ENCODE results near the gene G6PC1. TPM values are rescaled to one million over a fixed set of nuclear protein-coding genes. Genes with fewer than 3 reads are reported as not detected.
"Not testable (repeated sequence)": the region's sequence is repeated elsewhere in the genome, so short reads cannot be mapped to it uniquely, and the experiment has no call there.

The G6PC1 gene
- total and polyA plus RNA-seq, 7 experiments from 2014 or later: not detected

DNA sequence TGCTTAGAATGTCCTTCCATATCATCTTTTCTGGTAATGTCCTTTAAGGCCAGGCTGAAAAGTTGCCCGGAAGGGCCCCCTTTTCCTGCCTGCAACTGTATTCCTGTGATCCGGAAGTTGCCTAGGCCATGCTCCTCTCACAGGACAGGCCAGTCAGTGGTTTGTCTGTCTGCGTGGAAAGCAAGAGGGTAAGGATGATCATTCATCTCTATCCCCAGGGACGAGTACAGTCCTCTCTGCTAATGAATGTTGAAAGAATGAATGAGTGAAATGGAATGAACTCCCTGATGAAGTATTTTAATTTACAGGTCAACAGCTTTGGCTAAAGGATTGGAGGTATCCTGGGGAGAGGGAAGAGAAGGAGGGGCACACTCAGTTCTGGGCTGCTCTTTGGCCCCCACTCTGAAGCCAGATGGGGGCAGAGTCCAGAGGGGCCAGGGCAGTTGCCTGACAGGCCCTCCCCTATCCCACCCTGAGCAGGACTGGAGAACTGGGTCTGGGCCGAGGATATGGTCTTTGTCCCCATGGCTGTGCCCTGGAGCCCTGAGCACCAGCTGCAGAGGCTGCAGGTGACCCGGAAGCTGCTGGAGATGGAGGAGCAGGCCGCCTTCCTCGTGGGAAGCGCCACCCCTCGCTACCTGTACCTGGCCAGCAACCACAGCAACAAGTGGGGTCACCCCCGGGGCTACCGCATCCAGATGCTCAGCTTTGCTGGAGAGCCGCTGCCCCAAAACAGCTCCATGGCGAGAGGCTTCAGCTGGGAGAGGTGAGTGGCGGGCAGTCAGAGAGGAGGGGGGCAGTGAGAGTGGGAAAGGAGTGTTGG, 46.4 kb upstream of the G6PC1 start:
- H3K27me3 ChIP-seq (ENCODE audit: control insufficient read depth in 2 of 2, insufficient read depth in 2 of 2, low read length in 2 of 2): no peaks in the 10 kb centered on the region
- Mint-ChIP-seq H3K4me1 (peaks cover 0 to 4% (median 0%) of the 10 kb centered on the region in 7 donors), H3K4me3 (no peak overlapping the region), H3K9me3 (no peaks in the 10 kb centered on the region), H3K27ac (peak overlapping the region in 1 of 9 donors; percentile 89), H3K27me3 (peaks cover 0 to 11% (median 0%) of the 10 kb centered on the region in 5 donors), H3K36me3 (no peaks in the 10 kb centered on the region)
- DNase-seq: no peak
- H3K9me3 ChIP-seq (ENCODE audit: control insufficient read depth in 2 of 3, low read length in 3 of 3): no peaks in the 10 kb centered on the region
- H3K27ac ChIP-seq (ENCODE audit: low read depth, low read length): no peak overlapping the region
- H3K4me3 ChIP-seq (ENCODE audit: low read length): no peak overlapping the region
- POLR2A ChIA-PET: no interaction called here
- ATAC-seq: no peak
- CTCF ChIA-PET: no interaction called here
- no peaks in the 10 kb centered on the region for H3K36me3 ChIP-seq (ENCODE audit: control insufficient read depth in 2 of 3, insufficient read depth in 3 of 3, low read length in 3 of 3)
- intact Hi-C loops (cut with micrococcal nuclease): no loop called here
- H3K4me1 ChIP-seq (ENCODE audit: control insufficient read depth in 2 of 2, insufficient read depth in 2 of 2, low read length in 2 of 2): no peaks in the 10 kb centered on the region

DNA sequence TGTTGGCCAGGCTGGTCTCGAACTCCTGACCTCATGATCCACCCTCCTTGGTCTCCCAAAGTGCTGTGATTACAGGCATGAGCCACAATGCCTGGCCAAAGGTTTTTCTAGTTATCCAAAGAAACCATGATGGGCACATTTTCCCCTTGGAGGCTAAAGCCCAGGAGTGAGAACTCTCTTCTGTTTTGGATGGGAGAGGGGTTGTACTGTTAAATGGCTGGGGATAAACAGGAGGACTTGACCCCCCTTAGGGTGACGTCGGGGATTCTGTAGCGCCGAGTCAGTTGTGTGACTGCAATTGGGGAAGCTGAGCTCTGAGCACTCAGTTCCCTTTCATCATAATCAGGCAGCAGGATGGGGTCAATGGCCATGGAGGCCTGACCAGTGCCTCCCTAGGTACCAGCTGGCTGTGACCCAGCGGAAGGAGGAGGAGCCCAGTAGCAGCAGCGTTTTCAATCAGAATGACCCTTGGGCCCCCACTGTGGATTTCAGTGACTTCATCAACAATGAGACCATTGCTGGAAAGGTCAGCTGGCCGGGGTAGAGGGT, 45.5 kb upstream of the G6PC1 start:
- CTCF ChIA-PET: interaction anchor here (0.7 kb wide), 1 partner anchor 19 kb away, joined by 3 read pairs; no protein-coding TSS in a partner anchor
- Histone ChIP-seq H3K4me1 (ENCODE audit: control insufficient read depth in 2 of 2, insufficient read depth in 2 of 2, low read length in 2 of 2) (no peaks in the 10 kb centered on the region), H3K4me3 (ENCODE audit: low read length) (no peak overlapping the region), H3K27me3 (ENCODE audit: control insufficient read depth in 2 of 2, insufficient read depth in 2 of 2, low read length in 2 of 2) (no peaks in the 10 kb centered on the region), H3K27ac (ENCODE audit: low read depth, low read length) (no peak overlapping the region), H3K36me3 (ENCODE audit: control insufficient read depth in 2 of 3, insufficient read depth in 3 of 3, low read length in 3 of 3) (no peaks in the 10 kb centered on the region), H3K9me3 (ENCODE audit: control insufficient read depth in 2 of 3, low read length in 3 of 3) (no peaks in the 10 kb centered on the region)
- ATAC-seq (peak; percentile 31), DNase-seq (no peak)
- H3K9me3 Mint-ChIP-seq: no peaks in the 10 kb centered on the region
- intact Hi-C loops (cut with micrococcal nuclease): no loop called here
- H3K4me3 Mint-ChIP-seq: no peak overlapping the region
- H3K27me3 Mint-ChIP-seq: peaks cover 0 to 11% (median 0%) of the 10 kb centered on the region in 5 donors
- no peak overlapping the region for H3K27ac Mint-ChIP-seq
- POLR2A ChIA-PET: no interaction called here
- H3K36me3 Mint-ChIP-seq: no peaks in the 10 kb centered on the region
- peaks cover 0 to 4% (median 0%) of the 10 kb centered on the region in 7 donors for H3K4me1 Mint-ChIP-seq

GRCh38 chr17:42856093-42856492, 44.5 kb upstream of the G6PC1 start:
- not testable (repeated sequence) for ATAC-seq
- CTCF ChIA-PET: interaction anchor here (0.7 kb wide), 1 partner anchor 20 kb away, joined by 3 read pairs; no protein-coding TSS in a partner anchor

GRCh38 chr17:42856516-42856915, 44.1 kb upstream of the G6PC1 start:
- H3K27ac ChIP-seq (ENCODE audit: low read depth, low read length); H3K27me3 ChIP-seq (ENCODE audit: control insufficient read depth in 2 of 2, insufficient read depth in 2 of 2, low read length in 2 of 2); H3K36me3 ChIP-seq (ENCODE audit: control insufficient read depth in 2 of 3, insufficient read depth in 3 of 3, low read length in 3 of 3); H3K36me3 Mint-ChIP-seq; ATAC-seq; H3K9me3 ChIP-seq (ENCODE audit: control insufficient read depth in 2 of 3, low read length in 3 of 3); H3K4me3 ChIP-seq (ENCODE audit: low read length); H3K9me3 Mint-ChIP-seq; CTCF ChIA-PET; H3K4me1 ChIP-seq (ENCODE audit: control insufficient read depth in 2 of 2, insufficient read depth in 2 of 2, low read length in 2 of 2); H3K27me3 Mint-ChIP-seq; POLR2A ChIA-PET; H3K4me1 Mint-ChIP-seq; H3K27ac Mint-ChIP-seq; H3K4me3 Mint-ChIP-seq; DNase-seq; intact Hi-C loops (cut with micrococcal nuclease): not testable (repeated sequence)

More at GRCh38 chr17:42856093-42856492, 44.5 kb upstream of the G6PC1 start:
- H3K4me1 Mint-ChIP-seq; DNase-seq; H3K27me3 ChIP-seq (ENCODE audit: control insufficient read depth in 2 of 2, insufficient read depth in 2 of 2, low read length in 2 of 2); H3K9me3 ChIP-seq (ENCODE audit: control insufficient read depth in 2 of 3, low read length in 3 of 3); intact Hi-C loops (cut with micrococcal nuclease); H3K4me1 ChIP-seq (ENCODE audit: control insufficient read depth in 2 of 2, insufficient read depth in 2 of 2, low read length in 2 of 2); H3K4me3 ChIP-seq (ENCODE audit: low read length); H3K27ac Mint-ChIP-seq; H3K27ac ChIP-seq (ENCODE audit: low read depth, low read length); H3K9me3 Mint-ChIP-seq; H3K36me3 ChIP-seq (ENCODE audit: control insufficient read depth in 2 of 3, insufficient read depth in 3 of 3, low read length in 3 of 3); H3K36me3 Mint-ChIP-seq; POLR2A ChIA-PET; H3K4me3 Mint-ChIP-seq; H3K27me3 Mint-ChIP-seq: not testable (repeated sequence)

GRCh38 chr17:42857389-42857788, 43.2 kb upstream of the G6PC1 start:
- no peak overlapping the region for H3K4me3 Mint-ChIP-seq

GRCh38 chr17:42865638-42866094, 34.9 kb upstream of the G6PC1 start:
- H3K4me3 Mint-ChIP-seq: peak overlapping the region in 1 of 10 donors; percentile 29
- H3K36me3 Mint-ChIP-seq: no peaks in the 10 kb centered on the region
- intact Hi-C loops (cut with micrococcal nuclease): no loop called here
- no peak overlapping the region for H3K27ac Mint-ChIP-seq
- no peak for ATAC-seq
- peaks cover 0 to 3% (median 0%) of the 10 kb centered on the region in 11 donors for H3K9me3 Mint-ChIP-seq
- no peaks in the 10 kb centered on the region for H3K4me1 ChIP-seq (ENCODE audit: control insufficient read depth in 2 of 2, insufficient read depth in 2 of 2, low read length in 2 of 2)
- no peak for DNase-seq
- ChIA-PET POLR2A (no interaction called here), CTCF (no interaction called here)
- no peak overlapping the region for H3K4me3 ChIP-seq (ENCODE audit: low read length)
- H3K36me3 ChIP-seq (ENCODE audit: control insufficient read depth in 2 of 3, insufficient read depth in 3 of 3, low read length in 3 of 3): no peaks in the 10 kb centered on the region
- no peaks in the 10 kb centered on the region for H3K27me3 ChIP-seq (ENCODE audit: control insufficient read depth in 2 of 2, insufficient read depth in 2 of 2, low read length in 2 of 2)
- H3K4me1 Mint-ChIP-seq: peaks cover 0 to 2% (median 0%) of the 10 kb centered on the region in 7 donors
- H3K27ac ChIP-seq (ENCODE audit: low read depth, low read length): no peak overlapping the region
- H3K9me3 ChIP-seq (ENCODE audit: control insufficient read depth in 2 of 3, low read length in 3 of 3): no peaks in the 10 kb centered on the region
- peaks cover 4 to 15% (median 13%) of the 10 kb centered on the region in 5 donors for H3K27me3 Mint-ChIP-seq

More at GRCh38 chr17:42857389-42857788, 43.2 kb upstream of the G6PC1 start:
- Mint-ChIP-seq H3K27me3 (peaks cover 0 to 6% (median 0%) of the 10 kb centered on the region in 5 donors), H3K9me3 (no peaks in the 10 kb centered on the region), H3K4me1 (peaks cover 0 to 2% (median 0%) of the 10 kb centered on the region in 7 donors), H3K36me3 (no peaks in the 10 kb centered on the region), H3K27ac (no peak overlapping the region)
- ATAC-seq: no peak
- H3K36me3 ChIP-seq (ENCODE audit: control insufficient read depth in 2 of 3, insufficient read depth in 3 of 3, low read length in 3 of 3): no peaks in the 10 kb centered on the region
- DNase-seq: no peak
- POLR2A ChIA-PET: no interaction called here
- no peaks in the 10 kb centered on the region for H3K9me3 ChIP-seq (ENCODE audit: control insufficient read depth in 2 of 3, low read length in 3 of 3)
- intact Hi-C loops (cut with micrococcal nuclease): no loop called here
- H3K27me3 ChIP-seq (ENCODE audit: control insufficient read depth in 2 of 2, insufficient read depth in 2 of 2, low read length in 2 of 2): no peaks in the 10 kb centered on the region
- no peaks in the 10 kb centered on the region for H3K4me1 ChIP-seq (ENCODE audit: control insufficient read depth in 2 of 2, insufficient read depth in 2 of 2, low read length in 2 of 2)
- H3K27ac ChIP-seq (ENCODE audit: low read depth, low read length): no peak overlapping the region
- H3K4me3 ChIP-seq (ENCODE audit: low read length): no peak overlapping the region
- CTCF ChIA-PET: no interaction called here
